Vagina (tissue), 2 donors: ENCODE data around the gene BMERB1.

Source experiments
- CTCF ChIP-seq, 3 experiments: fragments of 450-650 bp in 2 of 3; fragments of 200-600 bp in 1 of 3; sonication (generic) in 1 of 3; IDR thresholded peaks; one replicate each; pipeline ENCODE4 v1.5.1; 2017 to 2019; ENCODE audit warnings: antibody characterized with exemption in 3 of 3, mild to moderate bottlenecking in 2 of 3, moderate library complexity in 2 of 3
- POLR2A ChIP-seq, 2 donors: fragments of 450-650 bp; IDR thresholded peaks; one replicate each; pipeline ENCODE4 v1.6.1; 2017; ENCODE audit warnings: antibody characterized with exemption in 2 of 2, mild to moderate bottlenecking in 2 of 2, moderate library complexity in 2 of 2

- TF ChIP-seq CTCF (IDR thresholded peaks at IDR 0.05) (no peak), POLR2A (IDR thresholded peaks at IDR 0.05) (no peak)
Observed at GRCh38 chr16:15547768-15548096, 113.3 kb downstream of the BMERB1 start.
